ENCODE measurements around the gene DEGS2. TPM values are rescaled to one million over a fixed set of nuclear protein-coding genes. Genes with fewer than 3 reads are reported as not detected.

Gene DEGS2
- total and polyA plus RNA-seq, 3 donors from 2014 or later = 3.3 to 5.9 (median 3.9) TPM

DNA sequence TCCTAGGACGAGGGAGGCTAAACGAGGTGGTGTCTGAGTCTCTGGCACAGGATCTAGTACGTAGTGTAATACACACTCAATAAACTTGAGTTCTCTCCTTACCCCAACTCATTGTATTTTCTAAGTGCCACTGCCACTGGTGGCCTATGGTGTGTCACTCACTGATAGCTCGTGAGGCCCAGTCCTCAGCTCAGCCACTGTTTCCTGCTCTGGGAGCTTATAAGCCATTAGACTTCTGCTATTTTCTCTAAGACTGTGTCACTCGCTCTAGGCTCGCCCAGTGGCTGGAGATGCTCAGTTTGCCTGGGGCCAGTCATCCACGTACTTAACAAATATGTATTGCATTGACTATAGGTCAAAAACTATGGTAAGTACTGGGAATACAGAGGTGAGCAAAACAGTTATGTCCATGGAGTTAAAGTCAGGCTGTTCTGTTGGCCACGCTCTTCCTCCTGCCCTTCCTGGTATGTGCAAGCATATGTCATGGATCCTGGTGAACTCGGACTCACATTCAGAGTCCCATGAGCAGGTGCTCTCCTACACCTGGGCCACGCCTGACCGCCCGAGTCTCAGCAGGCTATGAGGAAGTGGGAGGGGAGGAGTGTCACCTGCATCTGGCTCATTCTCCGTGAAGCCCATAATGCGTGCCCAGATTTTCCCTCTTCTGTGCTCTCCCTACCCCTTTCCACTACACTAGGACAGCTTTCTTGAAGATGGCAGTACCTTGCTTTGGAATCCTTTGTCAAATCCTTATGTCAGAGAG lies 41.6 kb downstream of the DEGS2 start:
- Histone ChIP-seq H3K9me3 (no peaks in the 10 kb centered on the region), H3K36me3 (ENCODE audit: low read depth, missing control alignments) (no peaks in the 10 kb centered on the region), H3K4me1 (no peaks in the 10 kb centered on the region), H3K27ac (no peak overlapping the region), H3K4me3 (no peak overlapping the region), H3K27me3 (no peaks in the 10 kb centered on the region)
- no peak for TF ChIP-seq POLR2A (IDR thresholded peaks at IDR 0.05)
- TF ChIP-seq CTCF (IDR thresholded peaks at IDR 0.05) = no peak
- intact Hi-C loops (cut with DNase I; ENCODE audit: low total_unique reads) = no loop called here
- WGBS, 2 donors = 91 to 95% methylated on average over 14 of the region's 14 CpGs
- no peak for DNase-seq

DNA sequence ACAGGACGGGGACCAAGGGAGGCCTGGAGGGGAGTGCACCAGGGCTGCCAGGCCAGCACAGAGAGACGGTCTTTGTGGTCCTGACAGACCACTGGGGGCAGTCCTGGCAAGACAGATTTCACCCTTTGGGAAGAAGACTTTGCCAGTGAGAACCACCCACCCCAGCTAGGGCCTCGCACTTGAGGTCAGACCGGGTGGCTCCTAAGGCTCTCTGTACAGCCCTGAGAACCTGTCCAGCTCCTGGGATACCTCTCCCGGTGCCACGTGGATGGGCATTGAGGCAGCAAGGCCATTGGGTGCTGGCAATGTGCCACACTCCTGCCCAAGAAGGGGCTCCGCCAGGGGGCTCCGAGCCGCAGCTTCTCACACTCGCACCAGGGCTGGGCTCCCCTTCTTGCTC lies 42.4 kb downstream of the DEGS2 start:
- no peak for DNase-seq
- Histone ChIP-seq H3K4me3 (no peak overlapping the region), H3K9me3 (no peaks in the 10 kb centered on the region), H3K27ac (no peak overlapping the region), H3K4me1 (no peaks in the 10 kb centered on the region), H3K27me3 (no peaks in the 10 kb centered on the region), H3K36me3 (ENCODE audit: low read depth, missing control alignments) (no peaks in the 10 kb centered on the region)
- TF ChIP-seq POLR2A (IDR thresholded peaks at IDR 0.05) = no peak
- no peak for TF ChIP-seq CTCF (IDR thresholded peaks at IDR 0.05)
- intact Hi-C loops (cut with DNase I; ENCODE audit: low total_unique reads) = no loop called here
- WGBS, 2 donors = 94 to 100% methylated on average over 1 to 10 of the region's 10 CpGs

DNA sequence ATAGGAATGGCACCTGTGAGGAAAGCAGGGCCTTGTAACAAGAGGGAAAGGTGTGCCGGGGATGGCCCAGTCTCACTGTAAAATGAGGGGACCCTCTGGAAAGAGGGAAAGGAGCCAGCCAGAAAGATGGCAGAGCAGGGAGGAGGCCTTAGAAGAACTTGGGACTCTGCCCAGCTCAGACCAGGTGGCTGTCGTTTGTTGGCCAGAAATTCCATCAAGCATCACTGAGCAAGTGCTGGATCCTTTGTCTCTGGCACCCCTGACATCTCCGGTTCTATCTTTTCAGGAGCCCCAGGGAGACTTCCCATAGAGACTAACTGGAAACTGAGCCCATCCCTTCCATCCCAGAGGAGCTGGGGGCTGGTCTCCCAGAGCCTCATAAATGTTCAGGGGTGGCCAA lies 43.3 kb downstream of the DEGS2 start:
- H3K27ac ChIP-seq = no peak overlapping the region
- WGBS, 2 donors = 70 to 73% methylated on average over 3 of the region's 3 CpGs
- H3K4me3 ChIP-seq = no peak overlapping the region
- no peaks in the 10 kb centered on the region for H3K27me3 ChIP-seq
- intact Hi-C loops (cut with DNase I; ENCODE audit: low total_unique reads) = no loop called here
- H3K4me1 ChIP-seq = no peaks in the 10 kb centered on the region
- no peaks in the 10 kb centered on the region for H3K36me3 ChIP-seq (ENCODE audit: low read depth, missing control alignments)
- no peak for DNase-seq
- TF ChIP-seq CTCF (IDR thresholded peaks at IDR 0.05) = no peak
- H3K9me3 ChIP-seq = no peaks in the 10 kb centered on the region

- Histone ChIP-seq H3K27ac (no peak overlapping the region), H3K9me3 (no peaks in the 10 kb centered on the region), H3K4me1 (no peaks in the 10 kb centered on the region), H3K4me3 (no peak overlapping the region), H3K27me3 (no peaks in the 10 kb centered on the region), H3K36me3 (ENCODE audit: low read depth, missing control alignments) (no peaks in the 10 kb centered on the region)
- DNase-seq = no peak
- intact Hi-C loops (cut with DNase I; ENCODE audit: low total_unique reads) = no loop called here
- no peak for TF ChIP-seq CTCF (IDR thresholded peaks at IDR 0.05)
- TF ChIP-seq POLR2A (IDR thresholded peaks at IDR 0.05) = no peak
- WGBS, 2 donors = 74 to 87% methylated on average over 8 of the region's 8 CpGs
Measured at GRCh38 chr14:100115726-100116125, 43.7 kb downstream of the DEGS2 start.

DNA sequence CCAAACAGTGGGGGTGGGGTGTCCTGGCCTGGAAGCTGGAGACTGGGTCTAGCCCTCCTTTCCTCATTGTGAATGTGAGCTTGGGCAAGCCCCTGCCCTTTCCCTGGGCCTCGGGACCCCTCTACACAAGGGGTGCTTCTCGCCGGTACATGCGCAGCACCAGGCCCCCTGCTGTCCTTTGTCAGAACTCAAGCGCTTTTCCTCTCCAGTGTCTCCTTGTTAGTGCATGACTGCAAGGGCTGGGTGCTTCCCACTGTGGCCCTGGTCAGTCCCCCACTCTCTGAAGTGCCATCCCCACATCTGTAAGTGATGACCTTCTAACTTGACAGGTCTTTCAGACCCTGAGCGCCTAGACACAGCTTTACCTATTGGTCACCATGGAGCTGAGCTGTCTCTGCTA lies 44.2 kb downstream of the DEGS2 start:
- Histone ChIP-seq H3K27me3 (no peaks in the 10 kb centered on the region), H3K4me3 (no peak overlapping the region), H3K36me3 (ENCODE audit: low read depth, missing control alignments) (no peaks in the 10 kb centered on the region), H3K27ac (no peak overlapping the region), H3K9me3 (no peaks in the 10 kb centered on the region), H3K4me1 (no peaks in the 10 kb centered on the region)
- TF ChIP-seq POLR2A (IDR thresholded peaks at IDR 0.05) (no peak), CTCF (IDR thresholded peaks at IDR 0.05) (no peak)
- no peak for DNase-seq
- WGBS, 2 donors = 91 to 98% methylated on average over 6 of the region's 6 CpGs
- intact Hi-C loops (cut with DNase I; ENCODE audit: low total_unique reads) = no loop called here

All from testis (tissue), 3 donors.